Fibroblast of upper back skin (primary cell): ENCODE measurements around the gene AASS.

Experiments used
- DNase-seq: peaks from one replicate; pipeline ENCODE4 v3.0.0-alpha.2; 2013

Gene AASS

DNA sequence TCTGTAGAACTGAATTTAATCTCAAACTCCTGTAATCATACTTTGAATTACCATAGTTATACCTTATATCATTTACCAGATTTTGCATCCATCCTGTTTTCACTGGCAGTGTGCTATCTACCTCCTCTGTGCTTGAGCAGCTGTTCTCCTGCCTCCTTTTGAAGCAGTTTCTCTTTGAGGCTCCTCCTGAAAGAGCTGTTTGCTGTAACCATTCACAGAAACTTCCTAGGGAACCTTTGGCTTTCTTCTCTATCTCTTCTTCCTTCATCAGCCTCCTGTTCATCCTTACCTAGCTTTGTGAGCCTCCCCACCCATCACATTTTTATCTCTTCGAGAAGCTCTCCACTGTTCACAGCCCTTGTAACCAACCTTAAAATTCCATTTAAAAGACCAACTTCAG lies 108.2 kb downstream of the AASS start:
- no peak for DNase-seq

DNA sequence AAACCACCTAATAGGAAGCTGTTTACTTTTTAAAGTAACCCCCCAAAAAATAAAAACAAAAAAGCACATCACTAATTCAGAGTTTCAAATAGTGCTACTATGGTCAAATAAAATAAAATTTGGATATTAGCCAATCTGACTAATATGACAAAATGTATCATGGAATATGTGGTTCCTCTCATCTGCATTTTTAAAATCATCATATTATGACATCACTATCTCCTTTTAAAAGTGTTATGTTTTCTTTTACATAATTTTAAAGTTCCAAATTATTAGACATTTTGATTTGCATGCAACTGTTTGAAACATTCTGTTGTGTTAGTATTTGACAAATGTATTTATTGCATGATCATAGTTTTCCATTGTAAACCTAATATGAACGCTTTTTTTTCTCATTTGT lies 110.4 kb downstream of the AASS start:
- DNase-seq = no peak

DNA sequence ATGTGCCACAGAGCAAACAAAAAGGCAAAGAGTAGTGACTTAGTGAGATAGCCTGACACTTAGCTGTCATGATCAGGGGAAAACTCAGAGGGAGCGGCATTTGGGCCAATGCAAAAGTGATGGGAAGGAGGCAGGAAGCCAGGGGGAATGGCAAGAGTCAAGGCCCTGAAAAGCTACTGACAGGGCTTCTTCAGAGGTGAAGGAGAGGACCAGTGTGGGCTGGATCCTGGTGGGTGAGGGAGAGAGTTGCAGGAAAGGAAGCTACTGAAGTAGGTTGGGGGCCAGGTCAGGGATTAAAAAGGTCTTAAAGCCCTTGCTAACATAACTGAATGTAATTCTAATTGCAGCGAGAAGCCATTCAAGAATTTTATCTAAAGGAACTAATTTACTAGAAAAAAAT lies 117.0 kb downstream of the AASS start:
- no peak for DNase-seq
